GDM1 (cell line): ENCODE data around the gene CBX1.
A peak's percentile ranks its signal among the peaks of the same experiment; 100 is the strongest.
"Not testable (repeated sequence)": the region's sequence is repeated elsewhere in the genome, so short reads cannot be mapped to it uniquely, and the experiment has no call there.

Experiments used
- DNase-seq: peaks from one replicate; lab custom pipeline; 2025; lab: John Stamatoyannopoulos, UW

CBX1 gene

DNA sequence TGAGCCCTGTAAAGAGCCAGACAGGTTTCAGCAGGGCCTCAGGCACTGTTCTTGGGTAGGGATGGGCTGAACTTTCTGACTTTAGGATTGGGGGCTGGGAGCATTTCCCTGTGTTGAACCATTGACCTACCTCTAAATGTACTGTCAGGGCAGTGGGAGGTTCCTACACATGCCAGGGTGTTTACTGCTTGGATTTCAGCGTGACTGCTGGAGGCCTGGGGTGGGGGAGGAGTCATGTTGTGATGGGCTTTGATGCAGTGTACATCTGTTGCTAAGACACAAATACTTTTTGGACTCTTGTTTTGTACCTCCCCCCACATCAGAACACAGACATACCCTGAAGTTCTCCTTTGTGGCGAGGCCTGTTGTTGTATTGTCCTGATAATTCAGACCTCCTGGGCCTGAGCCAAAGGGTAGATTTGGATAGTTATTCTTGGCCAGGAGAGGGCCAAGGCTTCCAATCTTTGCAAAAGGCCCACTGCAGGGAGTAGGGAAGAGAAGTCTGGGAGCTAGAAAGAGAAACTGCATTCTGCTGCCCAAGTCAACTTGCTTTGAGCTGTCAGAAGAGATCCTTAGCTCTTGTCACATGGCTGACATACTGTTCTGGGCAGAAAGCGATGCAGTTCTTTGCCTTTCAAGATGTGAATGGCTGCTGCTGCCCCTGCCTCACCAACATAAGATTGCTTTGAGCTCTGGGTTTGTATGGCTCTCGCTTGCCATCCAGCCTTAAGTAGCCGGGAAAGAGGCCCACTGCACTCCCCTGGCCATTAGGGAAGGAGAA lies 49.4 kb downstream of the CBX1 start:
- no peak for DNase-seq

DNA sequence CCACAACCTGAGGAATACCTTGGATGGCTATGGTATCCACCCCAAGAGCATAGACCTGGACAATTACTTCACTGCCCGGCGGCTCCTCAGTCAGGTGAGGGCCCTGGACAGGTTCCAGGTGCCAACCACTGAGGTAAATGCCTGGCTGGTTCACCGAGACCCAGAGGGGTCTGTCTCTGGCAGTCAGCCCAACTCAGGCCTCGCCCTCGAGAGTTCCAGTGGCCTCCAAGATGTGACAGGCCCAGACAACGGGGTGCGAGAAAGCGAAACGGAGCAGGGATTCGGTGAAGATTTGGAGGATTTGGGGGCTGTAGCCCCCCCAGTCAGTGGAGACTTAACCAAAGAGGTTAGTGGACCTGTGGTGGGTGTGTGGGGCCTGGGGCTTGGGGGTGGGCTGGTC lies 50.0 kb downstream of the CBX1 start:
- DNase-seq: no peak

DNA sequence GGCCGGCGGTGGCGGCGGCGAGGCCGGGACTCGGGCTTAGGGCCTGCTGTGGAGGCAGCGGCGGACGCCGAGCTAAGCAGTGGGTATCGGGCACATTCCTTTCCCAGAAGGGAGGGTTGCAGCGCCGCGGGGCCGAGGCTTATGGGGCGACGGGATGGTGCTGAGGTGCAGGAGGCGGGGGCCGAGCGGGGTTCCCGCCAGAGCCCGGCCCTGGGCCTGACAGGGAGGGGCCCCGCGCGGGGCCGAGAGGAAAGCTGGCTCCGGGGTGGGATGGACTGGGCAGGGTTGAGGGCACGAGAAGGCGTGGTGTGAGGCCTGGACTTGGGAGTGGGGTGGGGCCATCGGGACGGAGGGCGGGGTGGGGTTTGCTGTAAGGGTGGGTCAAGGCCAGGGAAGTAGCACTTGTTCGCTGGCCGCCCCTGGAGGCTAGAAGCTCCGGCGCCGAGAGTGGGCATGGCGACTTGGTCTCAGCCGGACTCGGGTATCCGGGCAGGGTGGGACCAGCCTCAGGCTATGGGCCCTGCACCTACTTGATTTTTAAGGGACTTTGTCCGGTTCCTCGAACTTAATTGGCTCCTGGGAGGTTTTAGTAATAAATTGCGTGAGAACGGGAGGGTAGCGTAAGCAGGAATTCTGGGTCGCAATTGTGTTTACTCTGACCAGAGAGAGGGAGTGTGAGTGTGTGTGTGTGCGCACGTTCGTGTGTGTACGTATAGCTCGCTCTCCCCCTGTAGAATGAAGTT lies 52.7 kb downstream of the CBX1 start:
- peak; percentile 80 for DNase-seq

DNA sequence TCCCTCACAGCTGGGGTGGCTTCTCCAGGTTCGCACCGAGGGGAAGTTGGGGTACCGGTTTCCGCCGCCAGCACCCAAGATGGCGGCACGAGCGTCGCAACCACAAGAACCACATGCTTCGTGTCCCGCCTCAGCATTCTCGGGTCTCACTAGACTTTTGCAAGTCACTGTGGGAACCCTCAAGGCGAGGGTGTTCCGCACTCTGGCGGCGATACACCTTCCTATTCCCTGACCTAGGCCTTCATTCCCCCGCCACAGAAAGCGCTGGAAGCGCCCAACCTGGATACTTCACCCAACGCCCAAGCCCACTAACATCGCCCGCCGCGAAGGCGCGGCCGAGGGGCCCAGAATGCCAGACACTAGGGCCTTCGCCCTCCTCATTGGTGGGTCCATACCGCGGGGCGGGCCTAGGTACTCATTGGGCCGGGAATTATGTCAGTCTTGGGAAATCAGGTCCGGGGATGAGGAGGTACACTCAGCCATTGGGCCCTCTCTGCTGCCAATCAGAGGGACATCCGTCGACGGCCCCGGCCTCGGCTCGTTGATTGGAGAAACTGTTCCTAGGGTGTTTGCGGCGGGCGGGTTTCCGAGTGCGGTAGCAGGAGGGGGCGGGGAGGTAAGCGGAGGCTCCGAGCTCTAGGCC lies 53.4 kb downstream of the CBX1 start, which contains the start of gene NFE2L1:
TSS of gene NFE2L1 (plus strand) at position 619 of the 643 bp plus-strand sequence. CDS start 2,760 bp downstream, outside the sequence.
- peak; percentile 99 for DNase-seq

DNA sequence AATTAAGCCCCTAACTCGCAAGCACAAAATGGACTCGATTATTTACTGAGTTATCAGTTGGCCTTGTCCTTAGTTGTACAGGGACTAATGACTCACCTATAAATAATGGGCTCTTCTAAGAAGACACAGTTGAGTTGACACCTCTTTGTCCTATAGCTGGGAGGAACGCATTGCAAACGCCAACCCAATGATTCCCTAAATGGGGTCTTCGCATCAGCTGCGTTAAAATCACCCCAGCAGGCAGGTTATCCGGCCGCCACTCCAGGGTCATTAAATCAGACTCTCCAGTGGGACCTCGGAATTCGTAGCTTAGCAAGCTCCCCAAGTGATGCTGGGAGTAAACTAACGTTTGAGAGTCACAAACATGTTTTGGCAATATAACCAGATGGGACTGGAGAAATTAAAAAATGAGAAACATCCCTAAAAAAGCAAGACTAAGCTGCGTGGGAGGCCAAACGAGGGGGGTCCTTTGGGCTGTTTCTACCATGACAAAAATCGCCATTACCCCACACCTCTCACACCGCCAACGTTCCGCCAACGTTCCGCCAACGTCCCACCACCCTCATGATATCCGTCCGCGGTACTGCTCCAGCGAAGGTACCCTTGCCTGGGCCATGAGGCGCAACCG lies 54.1 kb downstream of the CBX1 start:
- no peak for DNase-seq

DNA sequence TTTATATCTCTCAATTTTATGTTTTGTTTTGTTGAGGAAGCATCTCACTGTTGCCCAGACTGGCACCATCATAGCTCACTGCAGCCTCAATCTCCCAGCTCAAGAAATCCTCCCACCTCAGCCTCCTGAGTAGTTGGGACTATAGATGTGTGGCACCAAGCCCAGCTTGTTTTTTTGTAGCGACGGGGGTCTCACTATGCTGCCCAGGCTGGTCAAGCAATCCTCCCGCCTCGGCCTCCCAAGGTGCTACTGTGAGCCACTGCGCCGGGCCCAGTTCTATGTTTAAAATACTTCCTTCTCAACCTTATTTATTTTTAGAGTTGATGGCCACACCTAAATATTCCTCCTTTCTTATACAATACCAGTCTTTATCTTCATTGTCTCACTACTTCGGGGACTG lies 55.0 kb downstream of the CBX1 start:
- no peak for DNase-seq

DNA sequence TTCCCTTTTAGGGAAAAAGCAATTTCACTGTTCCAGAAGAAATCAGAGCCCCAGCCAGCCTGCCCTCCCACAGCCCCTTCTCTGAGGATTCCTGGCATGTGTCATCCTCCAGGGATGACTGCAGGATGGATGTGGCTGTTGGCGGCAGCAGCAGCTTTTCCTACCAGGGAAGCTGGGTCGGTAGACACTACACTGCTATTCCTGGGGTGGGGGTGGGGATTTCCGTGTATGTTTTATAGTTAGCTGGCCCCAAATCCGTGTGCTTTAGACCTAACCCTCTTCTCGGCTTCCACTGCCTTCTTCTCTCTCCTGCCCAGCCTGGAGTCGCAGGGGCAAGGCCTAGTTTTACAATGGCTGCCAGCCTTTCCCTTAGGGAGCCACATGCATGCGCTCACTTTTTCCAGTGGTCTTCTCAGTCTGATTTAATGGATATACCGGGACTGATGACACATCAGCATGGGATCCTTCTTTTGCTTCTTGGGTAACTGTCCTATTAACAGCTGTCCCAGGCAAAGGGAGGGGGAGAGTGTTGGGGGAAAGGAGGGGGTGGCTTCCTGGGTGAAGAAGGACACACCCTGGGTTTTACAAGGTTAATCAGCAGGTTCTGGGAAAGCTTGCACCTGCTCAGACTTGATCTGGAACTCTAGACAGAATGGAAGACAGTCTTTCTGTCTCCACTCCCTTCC lies 55.8 kb downstream of the CBX1 start:
- no peak for DNase-seq

DNA sequence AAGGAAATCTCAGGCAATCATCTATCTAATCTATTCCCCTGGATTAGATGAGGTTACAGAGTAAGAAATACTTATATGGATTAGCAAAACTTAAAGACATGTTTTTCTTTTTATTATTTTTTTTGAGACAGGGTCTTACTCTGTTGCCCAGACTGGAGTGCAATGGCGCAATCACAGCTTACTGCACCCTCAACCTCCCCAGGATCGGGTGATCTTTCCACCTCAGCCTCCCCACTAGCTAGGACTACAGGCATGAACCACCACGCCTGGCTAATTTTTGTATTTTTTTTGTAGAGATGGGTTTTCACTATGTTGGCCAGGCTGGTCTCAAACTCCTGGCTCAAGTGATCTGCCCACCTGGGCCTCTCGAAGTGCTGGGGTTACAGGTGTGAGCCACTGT lies 56.4 kb downstream of the CBX1 start:
- DNase-seq: no peak

DNA sequence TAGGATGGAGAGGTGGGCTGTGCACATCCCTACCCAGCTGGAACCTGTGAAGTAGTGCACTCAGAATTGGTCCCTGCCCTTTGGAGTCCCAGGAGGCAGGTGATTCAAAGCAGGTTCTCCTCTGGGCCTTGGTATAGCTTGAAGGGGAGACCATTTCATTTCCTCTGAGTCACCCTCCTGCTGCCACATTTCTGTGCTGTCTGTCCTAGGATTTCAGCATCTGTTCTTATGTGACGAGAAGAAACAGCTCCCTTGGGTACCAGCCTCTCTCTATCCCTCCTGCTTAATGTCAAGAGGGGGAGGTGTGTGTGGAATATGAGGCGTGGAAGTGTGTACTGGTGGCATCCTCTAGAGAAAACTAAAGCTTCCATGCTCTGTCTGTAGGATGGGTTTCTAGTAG lies 58.1 kb downstream of the CBX1 start:
- DNase-seq: no peak

DNA sequence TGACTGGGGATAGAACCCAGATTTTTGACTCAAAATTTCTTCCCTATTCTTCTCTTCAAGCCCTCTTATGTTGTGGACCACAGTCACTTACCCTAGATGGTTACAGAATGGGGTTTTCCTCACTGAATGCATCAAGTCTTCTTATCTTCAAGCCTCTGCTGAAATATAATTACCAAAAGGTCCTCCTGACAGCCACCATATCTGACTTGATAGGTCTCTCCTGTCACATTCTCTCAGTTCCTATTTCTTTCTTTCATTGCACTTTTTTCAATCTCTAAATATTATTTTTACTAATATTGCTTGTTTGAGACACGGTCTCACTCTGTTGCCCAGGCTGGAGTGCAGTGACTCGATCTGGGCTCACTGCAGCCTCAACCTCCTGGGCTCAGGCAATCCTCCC lies 62.6 kb downstream of the CBX1 start:
- DNase-seq: no peak

DNA sequence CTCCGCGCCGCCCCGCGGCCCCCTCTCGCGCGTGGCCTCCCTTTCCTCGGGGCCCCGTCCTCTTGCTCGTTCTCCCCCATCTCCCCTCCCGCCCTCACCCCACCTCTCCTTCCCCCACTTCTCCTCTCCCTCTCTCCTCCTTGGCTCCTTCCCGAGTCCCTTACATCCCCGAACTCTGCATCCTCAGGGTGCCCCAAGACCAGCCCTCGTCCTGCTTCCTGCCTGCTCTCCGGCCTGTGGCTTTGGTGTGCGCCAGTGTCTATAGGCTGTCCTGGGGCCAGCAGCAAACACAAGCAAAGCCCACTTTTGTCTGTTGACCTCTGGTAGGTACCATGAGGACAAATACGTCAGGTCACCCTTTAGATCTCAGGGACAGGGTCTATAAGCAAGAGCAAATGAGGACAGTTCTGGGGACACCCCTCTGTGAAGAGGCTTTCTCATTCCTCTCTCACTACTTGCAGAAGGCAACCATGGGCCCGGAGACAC lies 63.4 kb downstream of the CBX1 start:
- no peak for DNase-seq

DNA sequence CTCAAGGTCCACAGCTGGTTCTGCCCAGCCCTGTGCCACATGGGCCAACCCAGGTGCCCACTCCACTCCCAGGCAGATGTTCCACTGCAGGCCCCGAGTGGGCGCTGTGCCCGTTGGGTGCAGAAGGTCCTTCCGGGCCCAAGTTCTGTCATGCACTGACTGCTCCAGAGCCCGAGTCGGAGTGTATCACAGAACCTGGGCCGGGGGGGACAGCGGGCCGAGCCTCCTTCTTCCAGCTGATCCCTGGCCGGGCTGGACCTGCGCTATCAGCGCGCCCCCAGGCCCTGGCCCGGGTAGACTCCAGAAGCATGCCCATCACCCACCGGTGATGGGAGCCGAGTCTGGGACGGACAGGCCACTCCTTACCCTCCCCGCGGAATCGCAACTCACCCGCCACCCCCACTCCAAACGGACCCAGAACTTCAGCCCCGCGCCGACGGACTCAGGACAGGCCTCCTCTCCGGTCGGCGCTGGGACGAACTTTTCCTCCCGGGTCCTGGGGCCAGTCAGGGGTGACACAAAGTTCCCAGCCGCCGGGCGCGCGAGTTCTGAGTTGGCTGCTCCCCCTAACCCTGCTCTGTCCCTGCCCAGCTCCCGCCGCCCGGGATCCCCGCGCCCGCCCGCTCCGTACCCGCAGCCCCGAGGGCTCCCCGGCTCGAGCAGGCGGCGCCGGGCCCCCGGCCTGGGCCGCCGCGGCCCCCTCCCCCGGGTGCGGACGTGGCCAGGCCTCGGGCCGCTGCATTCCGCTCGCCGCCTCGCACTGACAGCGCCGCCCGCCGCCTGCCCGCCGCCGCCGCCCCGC lies 64.0 kb downstream of the CBX1 start, which contains the start of gene COPZ2:
TSS of gene COPZ2 (minus strand) at position 762 of the 802 bp plus-strand sequence. CDS start at position 742, 20 bp downstream.
- no peak for DNase-seq

DNA sequence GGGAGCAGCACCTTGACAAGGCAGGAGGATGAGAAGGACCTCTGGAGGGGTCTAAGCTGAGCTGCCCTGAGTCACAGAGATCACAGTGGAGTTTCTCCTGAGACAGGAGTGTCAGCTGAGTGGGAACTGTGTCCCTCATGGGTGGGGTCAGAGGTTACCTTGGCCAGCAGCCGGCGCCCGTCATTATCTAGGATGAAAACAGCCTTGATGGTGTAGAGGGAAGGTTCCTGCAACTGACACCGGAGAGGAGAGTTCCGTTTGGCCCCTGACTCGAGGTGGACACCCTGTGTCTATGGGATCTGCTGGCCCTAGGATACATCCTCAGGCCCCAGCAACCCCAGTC lies 64.6 kb downstream of the CBX1 start:
- DNase-seq: no peak

DNA sequence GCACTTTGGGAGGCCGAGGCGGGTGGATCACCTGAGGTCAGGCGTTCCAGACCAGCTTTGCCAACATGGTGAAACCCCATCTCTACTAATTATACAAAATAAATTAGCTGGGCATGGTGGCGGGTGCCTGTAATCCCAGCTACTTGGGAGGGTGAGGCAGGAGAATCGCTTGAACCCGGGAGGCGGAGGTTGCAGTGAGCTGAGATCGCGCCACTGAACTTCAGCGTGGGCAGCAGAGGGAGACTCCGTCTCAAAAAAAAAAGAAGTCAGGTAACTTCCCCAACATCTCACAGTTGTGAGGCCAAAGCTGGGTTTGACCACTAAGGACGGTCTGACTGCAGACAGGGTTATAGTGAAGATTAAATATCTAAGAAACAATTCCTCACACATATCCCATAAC lies 66.5 kb downstream of the CBX1 start:
- not testable (repeated sequence) for DNase-seq

DNA sequence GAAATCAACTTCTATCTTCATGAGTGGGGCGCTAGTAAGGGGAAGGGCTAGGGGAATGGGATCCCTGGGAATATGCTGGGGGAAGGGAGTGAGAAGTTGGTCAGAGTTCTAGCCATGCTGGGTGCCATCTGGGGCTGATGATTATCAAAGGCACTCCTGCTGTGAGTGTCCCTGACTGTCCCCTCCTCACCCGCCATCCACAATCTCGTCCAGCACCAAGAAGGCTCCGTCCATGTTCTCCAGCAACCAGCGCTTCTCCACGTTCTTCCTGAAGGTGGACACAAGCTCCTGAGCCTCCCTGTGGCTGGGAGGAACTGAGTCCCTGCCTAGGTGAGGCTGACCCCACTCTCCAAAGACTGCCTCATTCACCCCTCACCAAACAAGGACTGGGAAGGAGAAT lies 69.3 kb downstream of the CBX1 start:
- no peak for DNase-seq

DNA sequence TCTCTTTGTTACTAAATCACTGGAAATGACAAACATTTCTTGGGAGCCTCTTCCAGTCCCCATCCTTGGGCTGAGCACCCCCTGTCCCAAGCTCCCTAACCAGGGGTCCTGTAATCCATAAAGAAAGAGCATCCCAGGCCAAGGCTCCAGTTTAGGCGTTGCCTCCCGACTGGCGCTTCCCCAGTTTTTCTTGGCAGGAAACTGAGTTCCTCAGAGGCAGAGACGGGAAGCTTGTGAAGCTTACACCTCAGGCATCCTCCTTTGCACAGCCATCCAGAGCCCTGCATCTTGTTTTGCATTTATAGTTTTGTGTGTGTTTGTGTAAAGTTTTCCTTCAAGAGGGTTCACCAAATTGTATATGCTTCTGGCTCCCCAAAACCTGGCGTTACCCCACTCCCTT lies 70.7 kb downstream of the CBX1 start:
- DNase-seq: no peak

DNA sequence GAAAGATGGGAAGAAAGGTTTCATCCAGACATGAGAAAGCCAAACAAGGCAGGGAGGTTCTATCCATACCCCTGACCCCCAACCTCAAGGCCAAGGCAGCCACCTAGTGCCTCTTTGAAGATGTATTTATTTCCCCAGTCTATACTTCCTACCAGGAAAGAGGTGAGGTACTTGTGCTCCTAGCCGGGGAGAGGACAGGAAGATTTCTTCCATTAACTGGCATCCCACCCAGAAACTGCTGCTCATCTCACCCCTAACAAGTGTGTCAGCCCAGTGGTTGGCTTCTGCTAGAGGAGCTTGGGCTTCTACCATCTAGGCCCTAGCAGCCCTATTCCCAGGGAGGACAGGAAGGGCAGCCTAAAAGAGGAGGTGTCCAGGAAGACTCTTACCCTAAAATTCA lies 72.5 kb downstream of the CBX1 start:
- no peak for DNase-seq

DNA sequence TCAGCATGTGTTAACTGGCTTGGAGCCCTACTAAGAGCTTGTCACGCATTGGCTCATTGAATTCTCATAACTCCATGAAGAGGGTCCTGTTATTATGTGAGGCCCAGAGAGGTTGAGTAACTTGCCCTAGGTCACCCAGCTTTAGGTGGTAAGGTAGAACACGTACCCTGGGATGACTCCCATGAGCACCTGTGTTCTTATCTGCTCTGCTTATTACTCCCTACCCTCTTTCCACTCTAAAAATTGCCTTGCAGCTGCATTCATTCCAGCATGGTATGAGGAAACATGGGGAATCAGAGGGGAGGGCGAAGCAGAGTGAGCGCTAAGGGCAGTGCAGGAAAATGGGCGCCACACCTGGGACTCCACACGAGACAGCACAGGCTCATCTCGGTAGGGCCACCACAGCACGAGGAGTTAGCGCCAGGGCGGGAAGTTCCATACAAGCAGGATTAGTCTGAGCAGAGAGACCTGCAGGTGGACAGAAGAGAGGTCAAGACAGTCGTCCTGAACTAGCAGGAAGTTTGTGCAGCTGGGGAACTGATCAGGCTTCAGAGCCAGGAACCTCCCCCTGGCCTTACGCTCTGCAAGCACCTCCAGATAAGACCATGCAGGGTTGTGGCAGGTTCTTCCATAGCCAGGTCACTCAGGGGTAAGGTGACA lies 73.8 kb downstream of the CBX1 start:
- no peak for DNase-seq

DNA sequence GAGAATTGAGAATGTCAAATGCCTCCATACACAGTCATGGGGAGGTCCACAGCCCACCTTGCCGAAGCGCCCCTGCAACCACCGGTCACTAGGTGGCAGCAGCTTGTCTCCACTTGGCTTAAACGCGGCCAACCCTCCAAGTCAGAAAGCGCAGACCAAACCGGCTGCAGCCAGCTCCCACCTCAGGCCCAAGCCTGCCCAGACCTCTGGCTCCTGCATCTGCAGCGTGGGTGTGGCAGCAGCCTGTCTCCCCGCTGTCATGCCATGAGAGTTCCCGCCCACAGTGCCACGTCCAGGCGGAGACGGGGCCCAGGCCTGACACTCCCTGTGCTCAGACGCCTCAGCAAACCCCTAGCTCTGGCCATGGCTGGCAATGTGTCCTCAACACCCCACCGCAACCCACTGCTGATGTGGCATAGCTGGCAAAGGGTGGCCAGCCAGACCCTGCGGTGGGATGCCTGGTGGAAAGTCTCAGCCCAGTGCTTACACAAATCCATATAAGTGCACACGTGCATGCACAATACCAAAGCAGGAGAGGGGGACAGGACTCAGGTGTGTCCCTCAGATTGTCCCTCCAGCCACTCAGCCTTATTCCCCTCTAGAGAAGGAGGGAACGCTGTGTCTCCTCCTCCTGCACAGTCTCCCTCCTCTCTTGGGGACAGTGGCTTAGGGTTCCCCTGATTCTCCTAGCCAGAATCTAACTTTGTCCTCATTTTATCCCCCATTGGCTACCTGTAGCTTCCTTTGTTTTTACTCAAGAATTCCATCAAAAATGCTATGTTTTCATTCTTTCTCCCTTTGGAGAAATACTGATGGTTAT lies 74.6 kb downstream of the CBX1 start:
- DNase-seq: peak; percentile 81
